Measurements from ENCODE around the gene ARID2. TPM values are rescaled to one million over a fixed set of nuclear protein-coding genes. Genes with fewer than 3 reads are reported as not detected.

ARID2 gene
- total and polyA plus RNA-seq, 4 donors = 1.8 to 17.8 (median 13.2) TPM

- Histone ChIP-seq H3K4me1 (ENCODE audit: control insufficient read depth in 4 of 4, insufficient read depth in 4 of 4, low read length in 3 of 4) (no peaks in the 10 kb centered on the region), H3K9ac (ENCODE audit: low read depth in 1 of 2, low read length in 2 of 2) (no peak overlapping the region), H3K27ac (ENCODE audit: low read depth in 1 of 2, low read length in 2 of 2) (no peak overlapping the region), H3K27me3 (ENCODE audit: control insufficient read depth in 4 of 4, insufficient read depth in 4 of 4, low read length in 3 of 4) (no peaks in the 10 kb centered on the region), H3K4me3 (ENCODE audit: low read depth in 1 of 3, low read length in 3 of 3) (no peak overlapping the region), H3K9me3 (ENCODE audit: control insufficient read depth in 4 of 4, low read length in 3 of 4) (no peaks in the 10 kb centered on the region), H3K36me3 (ENCODE audit: control insufficient read depth in 4 of 4, insufficient read depth in 3 of 4, low read depth in 1 of 4, low read length in 3 of 4) (no peaks in the 10 kb centered on the region)
- 97% methylated on average over 2 of the region's 2 CpGs for WGBS
- TF ChIP-seq REST (IDR thresholded peaks at IDR 0.05) = no peak
- no peak for TF ChIP-seq EGR1 (IDR thresholded peaks at IDR 0.05; ENCODE audit: low read depth in 2 of 2)
- TF ChIP-seq YY1 (IDR thresholded peaks at IDR 0.05) = no peak
- TF ChIP-seq HNF4A (conservative IDR thresholded peaks at IDR 0.05) = no peak
- no peak for TF ChIP-seq SP1 (IDR thresholded peaks at IDR 0.05)
- no peak for TF ChIP-seq FOXA1 (IDR thresholded peaks at IDR 0.05)
- TF ChIP-seq ATF3 (IDR thresholded peaks at IDR 0.05) = no peak
- TF ChIP-seq RAD21 (IDR thresholded peaks at IDR 0.05) = no peak
- no peak for DNase-seq (ENCODE audit: low spot score)
These were observed 72.1 kb downstream of the ARID2 start for GRCh38 chr12:45801625-45802024.

GRCh38 chr12:45803111-45803510 is 73.6 kb downstream of the ARID2 start:
- TF ChIP-seq RAD21 (IDR thresholded peaks at IDR 0.05) (no peak), CTCF (IDR thresholded peaks at IDR 0.05; ENCODE audit: low read depth, low read length, missing input control) (no peak), REST (IDR thresholded peaks at IDR 0.05) (no peak), ATF3 (IDR thresholded peaks at IDR 0.05) (no peak), RXRA (IDR thresholded peaks at IDR 0.05) (no peak), YY1 (IDR thresholded peaks at IDR 0.05) (no peak), NR2F2 (IDR thresholded peaks at IDR 0.05) (no peak), JUND (IDR thresholded peaks at IDR 0.05) (no peak), EGR1 (IDR thresholded peaks at IDR 0.05; ENCODE audit: low read depth in 2 of 2) (no peak), FOXA2 (IDR thresholded peaks at IDR 0.05) (no peak), FOXA1 (IDR thresholded peaks at IDR 0.05) (no peak)
- Histone ChIP-seq H3K4me3 (ENCODE audit: low read depth in 1 of 3, low read length in 3 of 3) (no peak overlapping the region), H3K27me3 (ENCODE audit: control insufficient read depth in 4 of 4, insufficient read depth in 4 of 4, low read length in 3 of 4) (no peaks in the 10 kb centered on the region), H3K36me3 (ENCODE audit: control insufficient read depth in 4 of 4, insufficient read depth in 3 of 4, low read depth in 1 of 4, low read length in 3 of 4) (no peaks in the 10 kb centered on the region), H3K9ac (ENCODE audit: low read depth in 1 of 2, low read length in 2 of 2) (no peak overlapping the region), H3K4me1 (ENCODE audit: control insufficient read depth in 4 of 4, insufficient read depth in 4 of 4, low read length in 3 of 4) (no peaks in the 10 kb centered on the region), H3K27ac (ENCODE audit: low read depth in 1 of 2, low read length in 2 of 2) (no peak overlapping the region), H3K9me3 (ENCODE audit: control insufficient read depth in 4 of 4, low read length in 3 of 4) (no peaks in the 10 kb centered on the region)
- DNase-seq (ENCODE audit: low spot score) = no peak
